ENCODE results near the gene NOBOX.
"Not testable (repeated sequence)": the region's sequence is repeated elsewhere in the genome, so short reads cannot be mapped to it uniquely, and the experiment has no call there.

DNA sequence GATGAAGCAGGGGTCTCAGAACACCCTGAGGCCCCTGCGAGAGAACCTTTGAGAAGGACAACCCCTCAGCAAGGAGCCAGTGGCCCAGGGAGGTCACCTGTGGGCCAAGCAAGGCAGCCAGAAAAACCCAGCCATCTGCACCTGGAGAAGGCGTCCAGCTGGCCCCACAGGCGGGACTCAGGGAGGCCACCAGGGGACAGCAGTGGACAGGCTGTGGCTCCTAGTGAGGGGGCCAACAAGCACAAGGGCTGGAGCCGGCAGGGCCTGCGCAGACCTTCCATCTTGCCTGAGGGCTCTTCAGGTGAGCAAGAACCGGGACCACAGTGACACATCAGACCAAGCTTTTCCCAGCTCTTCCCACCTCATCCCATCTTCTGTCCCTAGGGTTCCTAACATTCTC is 38.0 kb downstream of the NOBOX start:
- TF ChIP-seq CTCF, POLR2A, POLR2AphosphoS5, EP300 (IDR thresholded peaks at IDR 0.05): not testable (repeated sequence)

Measured in suprapubic skin (tissue), 4 donors.